ENCODE measurements around the gene WNK2.

WNK2 gene

GRCh38 chr9:93183663-93184431 lies at the start of gene WNK2:
Gene WNK2, plus strand, starts transcription at chr9:93184139. Its CDS starts 791 bp downstream, at chr9:93184930.
- DNase-seq, result peak in 2 of 3 donors; percentile 46 to 75

GRCh38 chr9:93134740-93135444 lies 49.0 kb upstream of the WNK2 start:
- DNase-seq, result peak in 2 of 3 donors; percentile 34

GRCh38 chr9:93136011-93136440 lies 47.9 kb upstream of the WNK2 start:
- DNase-seq, result peak; percentile 72 to 80 (median 74)

GRCh38 chr9:93137362-93137761 lies 46.6 kb upstream of the WNK2 start:
- DNase-seq, result no peak

- peak in 1 of 3 donors; percentile 68 for DNase-seq
Observed at GRCh38 chr9:93138171-93138764, 45.7 kb upstream of the WNK2 start.

GRCh38 chr9:93139365-93140182 lies 44.4 kb upstream of the WNK2 start:
- no peak for DNase-seq

GRCh38 chr9:93141771-93142483 lies 42.0 kb upstream of the WNK2 start:
- no peak for DNase-seq

GRCh38 chr9:93143830-93144530 lies 40.0 kb upstream of the WNK2 start:
- no peak for DNase-seq

- peak; percentile 82 to 94 (median 88) for DNase-seq
Observed at GRCh38 chr9:93146696-93147095, 37.2 kb upstream of the WNK2 start.

- no peak for DNase-seq
Observed at GRCh38 chr9:93147632-93148031, 36.3 kb upstream of the WNK2 start.

- DNase-seq, result peak; percentile 81 to 90 (median 85)
Observed at GRCh38 chr9:93148721-93149120, 35.2 kb upstream of the WNK2 start.

GRCh38 chr9:93149361-93149760 lies 34.6 kb upstream of the WNK2 start:
- peak; percentile 73 to 98 (median 96) for DNase-seq

- no peak for DNase-seq
Observed at GRCh38 chr9:93151097-93151784, 32.7 kb upstream of the WNK2 start.

GRCh38 chr9:93154293-93154903 lies 29.5 kb upstream of the WNK2 start:
- peak; percentile 60 to 63 (median 60) for DNase-seq

- DNase-seq, result peak in 1 of 3 donors; percentile 37
Observed at GRCh38 chr9:93155716-93156474, 28.0 kb upstream of the WNK2 start.

GRCh38 chr9:93156475-93157008 lies 27.4 kb upstream of the WNK2 start:
- no peak for DNase-seq

- peak; percentile 82 to 91 (median 86) for DNase-seq
Observed at GRCh38 chr9:93159601-93160471, 24.1 kb upstream of the WNK2 start.

All from suppressor macrophage treated with lipopolysaccharide for 1 hour (primary cell).